ENCODE measurements around the gene CSH1.
"Not testable (repeated sequence)": the region's sequence is repeated elsewhere in the genome, so short reads cannot be mapped to it uniquely, and the experiment has no call there.

DNA sequence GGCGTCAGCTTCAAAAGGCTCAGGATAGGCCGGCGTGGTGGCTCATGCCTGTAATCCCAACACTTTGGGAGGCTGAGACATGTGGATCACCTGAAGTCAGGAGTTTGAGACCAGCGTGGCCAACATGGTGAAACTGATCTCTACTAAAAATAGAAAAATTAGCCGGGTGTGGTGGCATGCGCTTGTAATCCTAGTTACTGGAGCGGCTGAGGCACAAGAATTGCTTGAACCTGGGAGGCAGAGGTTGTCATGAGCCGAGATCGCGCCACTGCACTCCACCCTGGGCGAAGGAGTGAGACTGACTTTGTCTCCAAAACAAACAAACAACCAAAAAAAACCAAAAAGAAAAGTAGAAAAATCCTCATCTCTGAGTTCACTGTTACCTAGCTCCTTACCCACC is 11.3 kb downstream of the CSH1 start:
- TF ChIP-seq, protein P1, sequence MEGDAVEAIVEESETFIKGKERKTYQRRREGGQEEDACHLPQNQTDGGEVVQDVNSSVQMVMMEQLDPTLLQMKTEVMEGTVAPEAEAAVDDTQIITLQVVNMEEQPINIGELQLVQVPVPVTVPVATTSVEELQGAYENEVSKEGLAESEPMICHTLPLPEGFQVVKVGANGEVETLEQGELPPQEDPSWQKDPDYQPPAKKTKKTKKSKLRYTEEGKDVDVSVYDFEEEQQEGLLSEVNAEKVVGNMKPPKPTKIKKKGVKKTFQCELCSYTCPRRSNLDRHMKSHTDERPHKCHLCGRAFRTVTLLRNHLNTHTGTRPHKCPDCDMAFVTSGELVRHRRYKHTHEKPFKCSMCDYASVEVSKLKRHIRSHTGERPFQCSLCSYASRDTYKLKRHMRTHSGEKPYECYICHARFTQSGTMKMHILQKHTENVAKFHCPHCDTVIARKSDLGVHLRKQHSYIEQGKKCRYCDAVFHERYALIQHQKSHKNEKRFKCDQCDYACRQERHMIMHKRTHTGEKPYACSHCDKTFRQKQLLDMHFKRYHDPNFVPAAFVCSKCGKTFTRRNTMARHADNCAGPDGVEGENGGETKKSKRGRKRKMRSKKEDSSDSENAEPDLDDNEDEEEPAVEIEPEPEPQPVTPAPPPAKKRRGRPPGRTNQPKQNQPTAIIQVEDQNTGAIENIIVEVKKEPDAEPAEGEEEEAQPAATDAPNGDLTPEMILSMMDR (IDR thresholded peaks at IDR 0.05), result not testable (repeated sequence)
- TF ChIP-seq POLR2A (IDR thresholded peaks at IDR 0.05), result not testable (repeated sequence)
